ENCODE results near the gene PCBP2. TPM values are rescaled to one million over a fixed set of nuclear protein-coding genes. Genes with fewer than 3 reads are reported as not detected.

PCBP2 gene
- total and polyA plus RNA-seq, 2 donors (not counting 1 experiment from before 2014, with no cell fraction given): 271 to 315 TPM

GRCh38 chr12:53481939-53482586, 30.2 kb downstream of the PCBP2 start:
- Histone ChIP-seq H4K20me1 (ENCODE audit: control insufficient read depth, extremely low read depth, insufficient read depth, low read length) (no peaks in the 10 kb centered on the region), H3K9me3 (ENCODE audit: control insufficient read depth, insufficient read depth, low read depth, low read length) (no peaks in the 10 kb centered on the region), H3K4me2 (ENCODE audit: extremely low read depth, insufficient read depth, low read length) (no peak overlapping the region), H3K27ac (ENCODE audit: insufficient read depth, low read length) (peak overlapping the region; percentile 2), H3K4me1 (ENCODE audit: control insufficient read depth, extremely low read depth, insufficient read depth, low read length) (peaks cover 24% of the 10 kb centered on the region), H3K4me3 (replicated peaks in 1 of 4; ENCODE audit: control extremely low read depth in 1 of 4, insufficient read depth in 1 of 4, low read depth in 3 of 4, low read length in 4 of 4) (no peak overlapping the region), H3K36me3 (ENCODE audit: control insufficient read depth, insufficient read depth, low read length) (peaks cover 45% of the 10 kb centered on the region), H3K27me3 (ENCODE audit: control insufficient read depth, insufficient read depth, low read length) (no peaks in the 10 kb centered on the region), H3K79me2 (ENCODE audit: control insufficient read depth, insufficient read depth, low read length) (peaks cover 7% of the 10 kb centered on the region), H2AFZ (ENCODE audit: low read length) (no peak overlapping the region), H3K9ac (ENCODE audit: insufficient read depth, low read length) (no peak overlapping the region)
- TF ChIP-seq EZH2 (IDR thresholded peaks at IDR 0.05; ENCODE audit: low read length, missing control alignments): no peak
- TF ChIP-seq CTCF (conservative IDR thresholded peaks at IDR 0.05 in 1 of 2, IDR thresholded peaks at IDR 0.05 in 1 of 2; ENCODE audit: low read depth in 1 of 2, low read length in 2 of 2): peak in 1 of 2 donors; percentile 13
- no peak for DNase-seq (ENCODE audit: low read depth in 2 of 2)

GRCh38 chr12:53482626-53483168, 30.8 kb downstream of the PCBP2 start:
- no peaks in the 10 kb centered on the region for H3K27me3 ChIP-seq (ENCODE audit: control insufficient read depth, insufficient read depth, low read length)
- no peak overlapping the region for H2AFZ ChIP-seq (ENCODE audit: low read length)
- H3K4me1 ChIP-seq (ENCODE audit: control insufficient read depth, extremely low read depth, insufficient read depth, low read length): peaks cover 24% of the 10 kb centered on the region
- no peaks in the 10 kb centered on the region for H3K9me3 ChIP-seq (ENCODE audit: control insufficient read depth, insufficient read depth, low read depth, low read length)
- no peak for DNase-seq (ENCODE audit: low read depth in 2 of 2)
- no peak overlapping the region for H3K4me2 ChIP-seq (ENCODE audit: extremely low read depth, insufficient read depth, low read length)
- no peak overlapping the region for H3K9ac ChIP-seq (ENCODE audit: insufficient read depth, low read length)
- H3K36me3 ChIP-seq (ENCODE audit: control insufficient read depth, insufficient read depth, low read length): peaks cover 46% of the 10 kb centered on the region
- H3K4me3 ChIP-seq (replicated peaks in 1 of 4; ENCODE audit: control extremely low read depth in 1 of 4, insufficient read depth in 1 of 4, low read depth in 3 of 4, low read length in 4 of 4): no peak overlapping the region
- H3K27ac ChIP-seq (ENCODE audit: insufficient read depth, low read length): no peak overlapping the region
- H3K79me2 ChIP-seq (ENCODE audit: control insufficient read depth, insufficient read depth, low read length): peaks cover 6% of the 10 kb centered on the region
- no peaks in the 10 kb centered on the region for H4K20me1 ChIP-seq (ENCODE audit: control insufficient read depth, extremely low read depth, insufficient read depth, low read length)
- TF ChIP-seq CTCF (conservative IDR thresholded peaks at IDR 0.05 in 1 of 2, IDR thresholded peaks at IDR 0.05 in 1 of 2; ENCODE audit: low read depth in 1 of 2, low read length in 2 of 2) (no peak), EZH2 (IDR thresholded peaks at IDR 0.05; ENCODE audit: low read length, missing control alignments) (no peak)

- Histone ChIP-seq H3K9ac (ENCODE audit: insufficient read depth, low read length) (no peak overlapping the region), H3K4me2 (ENCODE audit: extremely low read depth, insufficient read depth, low read length) (no peak overlapping the region), H3K36me3 (ENCODE audit: control insufficient read depth, insufficient read depth, low read length) (peaks cover 47% of the 10 kb centered on the region), H3K79me2 (ENCODE audit: control insufficient read depth, insufficient read depth, low read length) (peaks cover 4% of the 10 kb centered on the region), H3K4me1 (ENCODE audit: control insufficient read depth, extremely low read depth, insufficient read depth, low read length) (peaks cover 24% of the 10 kb centered on the region), H3K4me3 (replicated peaks in 1 of 4; ENCODE audit: control extremely low read depth in 1 of 4, insufficient read depth in 1 of 4, low read depth in 3 of 4, low read length in 4 of 4) (no peak overlapping the region), H4K20me1 (ENCODE audit: control insufficient read depth, extremely low read depth, insufficient read depth, low read length) (no peaks in the 10 kb centered on the region), H3K27ac (ENCODE audit: insufficient read depth, low read length) (no peak overlapping the region), H3K27me3 (ENCODE audit: control insufficient read depth, insufficient read depth, low read length) (no peaks in the 10 kb centered on the region), H2AFZ (ENCODE audit: low read length) (no peak overlapping the region), H3K9me3 (ENCODE audit: control insufficient read depth, insufficient read depth, low read depth, low read length) (no peaks in the 10 kb centered on the region)
- TF ChIP-seq CTCF (conservative IDR thresholded peaks at IDR 0.05 in 1 of 2, IDR thresholded peaks at IDR 0.05 in 1 of 2; ENCODE audit: low read depth in 1 of 2, low read length in 2 of 2): no peak
- no peak for TF ChIP-seq EZH2 (IDR thresholded peaks at IDR 0.05; ENCODE audit: low read length, missing control alignments)
- no peak for DNase-seq (ENCODE audit: low read depth in 2 of 2)
Measured at GRCh38 chr12:53483225-53483978, 31.5 kb downstream of the PCBP2 start.
